T-helper 1 cell treated with Interleukin-12 subunit alpha and Interleukin-12 subunit beta and Interleukin-4 antibody, amounts not matched to agents 30 ng/mL and 1 ng/mL, for 36 hours (primary cell): ENCODE results near the gene ANKRD50. TPM values are rescaled to one million over a fixed set of nuclear protein-coding genes. Genes with fewer than 3 reads are reported as not detected.

Experiments
- intact Hi-C: fragments of 100-400 bp; cut with micrococcal nuclease; formaldehyde crosslinking; loops from one replicate; pipeline ENCODE4 v1.15.1; 2024
- total RNA-seq: library from RNA; stranded (reverse); gene quantifications from 2 replicates; pipeline ENCODE4 v1.2.3, GENCODE V29; 2022

The ANKRD50 gene
- total RNA-seq, 1 donor from 2014 or later = 0.17 TPM

GRCh38 chr4:124710911-124711310 is 1.6 kb downstream of the ANKRD50 start:
- intact Hi-C loops = loop anchor here (5.0 kb wide), 1 partner anchor 1314 kb away; the partner anchor contains the start of gene SPRY1

GRCh38 chr4:124710015-124710741 is 2.4 kb downstream of the ANKRD50 start:
- intact Hi-C loops = loop anchor here (5.0 kb wide), 1 partner anchor 1313 kb away; the partner anchor contains the start of gene SPRY1

DNA sequence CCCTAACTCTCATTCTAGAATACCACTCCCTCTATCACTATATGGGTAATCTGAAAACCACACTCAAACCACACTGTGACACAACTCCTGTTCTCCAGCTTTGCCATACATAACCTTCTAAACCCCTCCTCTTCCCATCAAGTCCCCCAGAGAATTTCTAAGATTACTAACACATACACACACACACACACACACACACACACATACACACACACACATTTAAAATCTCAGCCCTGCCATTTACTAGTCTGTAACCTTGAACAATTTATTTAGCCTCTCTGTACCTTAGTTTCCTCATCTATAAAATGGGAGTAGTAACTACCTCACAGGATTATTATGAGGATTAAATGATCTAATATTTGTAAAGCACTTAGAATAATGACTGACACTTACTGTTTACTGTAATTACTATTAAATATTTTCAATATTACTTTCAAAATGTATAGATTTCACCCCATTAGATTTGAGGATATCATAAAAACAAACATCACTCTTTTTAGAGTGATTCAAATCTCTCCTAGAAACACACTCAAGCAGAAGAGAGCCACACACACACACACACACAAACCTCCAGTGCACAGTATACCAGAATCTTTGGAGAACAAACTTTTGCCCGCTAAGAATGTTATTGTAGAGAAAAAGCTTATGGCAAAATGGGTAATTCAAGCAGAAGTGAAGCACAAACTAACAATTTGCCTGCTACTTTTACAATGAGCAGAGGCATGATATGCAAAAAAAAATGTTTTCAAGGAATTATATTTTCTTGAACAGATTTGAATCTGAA is 3.8 kb downstream of the ANKRD50 start:
- intact Hi-C loops = no loop called here

- intact Hi-C loops = no loop called here
Observed at GRCh38 chr4:124705393-124705792, 7.1 kb downstream of the ANKRD50 start.

DNA sequence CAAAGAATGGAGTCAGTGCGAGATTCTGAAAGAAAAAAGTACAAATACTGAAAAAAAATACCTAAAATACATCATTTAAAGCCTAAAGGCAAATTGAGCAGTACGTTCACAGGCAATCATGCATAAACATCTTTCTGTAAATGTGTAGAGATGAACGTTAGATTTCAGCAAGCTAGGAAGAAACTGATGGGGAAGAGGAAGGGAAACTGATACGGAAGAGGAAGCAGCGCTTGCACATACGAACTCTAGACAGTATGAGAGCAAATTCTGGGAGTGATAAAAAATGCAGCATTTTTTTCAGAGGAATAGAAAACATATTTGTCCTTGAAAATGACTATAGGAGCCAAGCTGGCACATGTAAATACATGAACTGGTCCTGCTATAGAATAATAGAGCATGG is 9.4 kb downstream of the ANKRD50 start:
- intact Hi-C loops = no loop called here

DNA sequence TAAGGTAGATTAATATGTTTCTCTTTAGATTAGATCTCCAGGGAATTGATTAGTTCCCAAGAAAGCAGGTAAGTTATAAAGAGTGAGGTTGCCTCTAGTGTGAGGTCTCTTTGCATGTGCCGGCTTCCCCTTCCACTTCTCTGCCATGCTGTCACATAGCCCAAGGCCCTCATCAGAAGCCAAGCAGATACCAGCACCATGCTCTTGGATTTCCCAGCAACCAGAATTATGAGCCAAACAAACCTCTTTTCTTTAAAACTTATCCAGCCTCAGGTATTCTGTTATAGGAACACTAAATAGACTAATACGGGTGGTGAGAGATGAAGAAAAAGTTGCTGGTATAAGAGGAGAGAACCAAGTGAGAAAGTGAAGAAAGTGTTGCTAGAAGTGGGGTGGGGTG is 15.1 kb downstream of the ANKRD50 start:
- intact Hi-C loops = no loop called here

DNA sequence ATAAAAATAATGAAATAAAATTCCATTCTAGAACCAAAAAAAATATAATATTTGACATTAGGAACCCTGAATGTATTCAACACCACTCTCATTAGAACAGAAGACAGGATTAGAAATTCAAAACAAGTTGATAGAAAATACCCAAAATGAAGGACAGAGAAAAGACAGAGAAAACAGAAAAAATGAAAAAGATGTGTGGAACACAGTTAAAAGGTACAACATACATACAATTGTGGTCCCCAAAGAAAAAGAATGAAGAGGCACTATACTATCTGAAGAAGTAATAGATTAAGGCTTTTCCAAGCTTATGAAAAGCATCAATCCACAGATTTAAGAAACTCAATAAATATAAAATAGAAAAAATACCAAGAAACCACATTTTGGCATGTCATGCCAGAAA is 16.4 kb downstream of the ANKRD50 start:
- intact Hi-C loops = no loop called here

- intact Hi-C loops = no loop called here
Observed at GRCh38 chr4:124694946-124695598, 17.5 kb downstream of the ANKRD50 start.

- intact Hi-C loops = no loop called here
Observed at GRCh38 chr4:124694306-124694705, 18.2 kb downstream of the ANKRD50 start.

DNA sequence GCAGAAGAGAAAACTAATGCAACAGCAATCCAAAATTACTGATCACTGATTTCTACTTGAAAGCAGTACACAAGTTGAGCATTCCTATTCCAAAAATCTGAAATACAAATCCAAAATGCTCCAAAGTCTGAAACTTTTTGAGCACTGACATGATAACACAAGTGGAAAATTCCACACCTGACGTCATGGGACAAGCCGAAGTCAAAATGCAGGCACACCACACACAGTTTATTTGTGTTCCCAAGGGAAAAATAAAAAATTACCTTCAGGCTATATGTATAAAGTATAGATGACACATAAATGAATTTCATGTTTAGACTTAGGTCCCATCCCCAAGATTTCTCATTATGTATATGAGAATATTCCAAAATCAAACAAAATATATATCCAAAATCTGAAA is 20.7 kb downstream of the ANKRD50 start:
- intact Hi-C loops = no loop called here

- intact Hi-C loops = no loop called here
Observed at GRCh38 chr4:124686279-124686678, 26.3 kb downstream of the ANKRD50 start.

GRCh38 chr4:124685851-124686250 is 26.7 kb downstream of the ANKRD50 start:
- intact Hi-C loops = no loop called here

GRCh38 chr4:124684301-124684700 is 28.2 kb downstream of the ANKRD50 start:
- intact Hi-C loops = no loop called here

- intact Hi-C loops = no loop called here
Observed at GRCh38 chr4:124682384-124682783, 30.1 kb downstream of the ANKRD50 start.

DNA sequence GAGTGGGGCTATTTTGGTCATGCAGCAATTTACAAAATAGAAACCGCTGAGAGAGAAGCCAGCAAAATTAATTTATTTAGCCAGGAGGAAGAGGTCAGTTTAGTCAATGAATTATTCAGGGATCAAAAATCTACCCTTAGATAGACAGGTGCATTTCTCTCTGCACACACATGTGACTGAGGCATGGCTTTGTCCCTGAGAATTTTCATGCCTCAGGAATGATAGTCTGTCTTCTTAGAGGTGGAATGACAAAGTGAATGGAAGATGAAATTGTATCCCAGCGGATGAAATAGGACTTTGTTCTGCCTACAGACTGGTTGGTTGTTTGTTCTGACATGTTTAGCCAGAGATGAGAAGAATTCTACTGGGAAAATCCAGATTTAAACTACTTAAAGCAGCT is 46.0 kb downstream of the ANKRD50 start:
- intact Hi-C loops = no loop called here

GRCh38 chr4:124658795-124659194 is 53.7 kb downstream of the ANKRD50 start:
- intact Hi-C loops = no loop called here

DNA sequence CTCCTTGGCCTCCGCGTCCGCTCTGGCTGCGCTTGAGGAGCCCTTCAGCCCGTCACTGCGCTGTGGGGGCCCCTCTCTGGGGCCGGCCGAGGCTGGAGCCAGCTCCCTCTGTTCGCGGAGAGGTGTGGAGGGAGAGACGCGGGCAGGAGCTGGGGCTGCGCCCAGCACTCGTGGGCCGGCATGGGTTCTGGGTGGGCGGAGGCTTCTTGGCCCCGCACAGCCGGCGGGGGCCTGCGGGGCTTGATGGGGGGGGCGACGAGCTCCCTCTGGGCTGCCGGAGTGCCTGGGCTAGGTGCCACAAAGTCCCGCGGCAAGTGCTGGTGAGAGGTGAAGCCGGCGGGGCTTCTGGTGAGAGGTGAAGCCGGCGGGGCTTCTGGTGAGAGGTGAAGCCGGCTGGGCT is 61.9 kb downstream of the ANKRD50 start:
- intact Hi-C loops = no loop called here

GRCh38 chr4:124647599-124647998 is 64.9 kb downstream of the ANKRD50 start:
- intact Hi-C loops = no loop called here

GRCh38 chr4:124644621-124645020 is 67.9 kb downstream of the ANKRD50 start:
- intact Hi-C loops = no loop called here

GRCh38 chr4:124642846-124643245 is 69.7 kb downstream of the ANKRD50 start:
- intact Hi-C loops = no loop called here

GRCh38 chr4:124641715-124642381 is 70.7 kb downstream of the ANKRD50 start:
- intact Hi-C loops = no loop called here
